GM10266 (cell line): Measurements from ENCODE around the gene ACOT11.

Experiments
- DNase-seq: peaks from one replicate; pipeline ENCODE4 v3.0.0; 2012; ENCODE audit errors: extremely low spot score
- TF ChIP-seq, protein P1 (sequence below): IDR thresholded peaks from 2 replicates; pipeline ENCODE4 v1.5.1; 2012; ENCODE audit warnings: mild to moderate bottlenecking, low read depth; ENCODE audit not compliant: control insufficient read depth, insufficient read depth; ENCODE audit errors: missing control alignments

The ACOT11 gene

DNA sequence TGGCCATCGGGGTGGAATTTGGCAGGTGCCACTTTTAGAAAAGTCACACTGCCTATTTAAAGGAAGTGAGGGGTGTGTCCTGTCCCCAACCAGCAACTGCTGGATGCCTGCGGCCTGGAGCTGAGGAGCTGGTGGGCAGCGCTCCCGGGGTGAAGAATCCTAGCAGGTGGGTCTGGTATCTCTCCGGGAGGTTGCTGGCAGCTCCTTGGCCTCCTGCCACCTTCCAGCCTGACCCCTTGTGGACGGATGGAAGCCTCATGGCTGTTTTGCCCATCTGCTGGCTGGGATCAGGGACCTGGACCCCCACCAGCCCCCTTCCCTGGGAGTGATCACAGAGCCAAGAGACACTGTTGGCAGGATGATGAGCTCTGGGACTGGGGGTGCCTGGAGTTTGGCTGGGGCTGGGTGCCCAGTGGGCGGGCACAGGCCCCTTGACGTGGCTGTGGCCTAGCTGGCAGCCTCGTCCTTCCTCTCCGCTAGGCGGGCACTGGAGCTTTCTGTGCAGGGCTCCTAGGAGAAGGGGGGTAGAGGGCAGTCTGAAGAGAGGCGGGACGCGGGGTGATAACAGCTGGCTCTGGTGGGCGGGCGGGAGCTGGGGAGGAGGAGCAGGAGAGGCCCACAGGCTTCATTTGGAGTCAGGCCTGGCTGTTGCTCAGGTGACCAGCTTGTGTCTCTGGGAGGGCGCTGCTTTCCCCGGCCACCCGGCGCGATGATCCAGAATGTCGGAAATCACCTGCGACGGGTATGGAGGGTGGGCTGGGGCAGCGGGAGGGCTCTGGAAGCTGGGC, at the start of gene ACOT11:
Gene ACOT11 (plus strand): TSS at position 628 of the 788 bp plus-strand sequence. CDS start 82 bp downstream, at position 710.
- TF ChIP-seq, protein P1, sequence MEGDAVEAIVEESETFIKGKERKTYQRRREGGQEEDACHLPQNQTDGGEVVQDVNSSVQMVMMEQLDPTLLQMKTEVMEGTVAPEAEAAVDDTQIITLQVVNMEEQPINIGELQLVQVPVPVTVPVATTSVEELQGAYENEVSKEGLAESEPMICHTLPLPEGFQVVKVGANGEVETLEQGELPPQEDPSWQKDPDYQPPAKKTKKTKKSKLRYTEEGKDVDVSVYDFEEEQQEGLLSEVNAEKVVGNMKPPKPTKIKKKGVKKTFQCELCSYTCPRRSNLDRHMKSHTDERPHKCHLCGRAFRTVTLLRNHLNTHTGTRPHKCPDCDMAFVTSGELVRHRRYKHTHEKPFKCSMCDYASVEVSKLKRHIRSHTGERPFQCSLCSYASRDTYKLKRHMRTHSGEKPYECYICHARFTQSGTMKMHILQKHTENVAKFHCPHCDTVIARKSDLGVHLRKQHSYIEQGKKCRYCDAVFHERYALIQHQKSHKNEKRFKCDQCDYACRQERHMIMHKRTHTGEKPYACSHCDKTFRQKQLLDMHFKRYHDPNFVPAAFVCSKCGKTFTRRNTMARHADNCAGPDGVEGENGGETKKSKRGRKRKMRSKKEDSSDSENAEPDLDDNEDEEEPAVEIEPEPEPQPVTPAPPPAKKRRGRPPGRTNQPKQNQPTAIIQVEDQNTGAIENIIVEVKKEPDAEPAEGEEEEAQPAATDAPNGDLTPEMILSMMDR = no peak
- no peak for DNase-seq

DNA sequence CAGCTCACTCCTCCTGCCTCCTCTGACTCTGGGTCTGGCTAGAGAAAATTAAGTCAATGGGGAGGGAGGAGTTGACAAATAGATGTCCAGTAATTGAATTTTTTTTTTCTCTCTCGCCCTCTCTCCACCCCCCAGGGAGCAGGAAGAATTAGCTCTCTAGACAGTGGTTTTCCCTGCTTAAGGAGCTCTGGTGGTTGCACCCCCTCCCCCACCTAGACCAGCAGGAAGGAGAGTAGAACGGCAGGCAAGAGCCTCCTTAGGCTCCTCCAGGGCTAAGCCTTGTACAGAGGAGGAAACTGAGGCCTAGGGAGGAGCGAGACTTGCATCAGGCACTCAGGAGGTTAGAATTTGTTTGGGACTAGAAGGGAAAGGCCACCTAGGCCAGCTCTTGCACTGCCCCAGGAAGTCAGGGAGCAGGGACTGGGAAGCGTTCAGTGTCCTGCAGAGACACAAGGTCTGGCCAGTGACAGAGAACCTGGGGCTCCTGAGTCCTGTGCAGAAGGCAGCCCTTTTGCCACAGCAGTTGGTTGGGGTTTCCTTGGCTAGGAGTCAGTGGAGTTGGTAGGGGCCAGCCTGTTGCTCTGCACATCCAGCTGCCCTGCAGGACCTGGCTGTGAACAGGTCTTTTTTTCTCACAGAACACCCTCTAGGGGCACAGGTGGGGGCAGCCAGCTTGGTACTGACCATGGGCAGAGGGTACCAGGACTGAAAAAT, 49.5 kb upstream of the ACOT11 start:
- TF ChIP-seq, protein P1 = no peak
- DNase-seq = no peak

DNA sequence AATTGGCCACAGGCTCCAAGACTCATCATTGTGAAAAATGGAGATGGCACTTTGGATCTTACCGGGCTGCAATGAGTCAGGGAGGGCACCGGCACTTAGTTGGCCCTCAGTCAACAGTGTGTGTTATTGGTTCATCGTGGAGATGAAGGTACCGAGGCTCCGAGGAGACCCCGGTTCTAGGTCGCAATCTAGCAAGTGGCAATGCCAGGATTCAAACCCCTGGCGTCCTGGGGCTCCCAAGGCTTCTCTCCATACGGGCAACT, 49.0 kb upstream of the ACOT11 start:
- TF ChIP-seq, protein P1 = no peak
- DNase-seq = no peak

DNA sequence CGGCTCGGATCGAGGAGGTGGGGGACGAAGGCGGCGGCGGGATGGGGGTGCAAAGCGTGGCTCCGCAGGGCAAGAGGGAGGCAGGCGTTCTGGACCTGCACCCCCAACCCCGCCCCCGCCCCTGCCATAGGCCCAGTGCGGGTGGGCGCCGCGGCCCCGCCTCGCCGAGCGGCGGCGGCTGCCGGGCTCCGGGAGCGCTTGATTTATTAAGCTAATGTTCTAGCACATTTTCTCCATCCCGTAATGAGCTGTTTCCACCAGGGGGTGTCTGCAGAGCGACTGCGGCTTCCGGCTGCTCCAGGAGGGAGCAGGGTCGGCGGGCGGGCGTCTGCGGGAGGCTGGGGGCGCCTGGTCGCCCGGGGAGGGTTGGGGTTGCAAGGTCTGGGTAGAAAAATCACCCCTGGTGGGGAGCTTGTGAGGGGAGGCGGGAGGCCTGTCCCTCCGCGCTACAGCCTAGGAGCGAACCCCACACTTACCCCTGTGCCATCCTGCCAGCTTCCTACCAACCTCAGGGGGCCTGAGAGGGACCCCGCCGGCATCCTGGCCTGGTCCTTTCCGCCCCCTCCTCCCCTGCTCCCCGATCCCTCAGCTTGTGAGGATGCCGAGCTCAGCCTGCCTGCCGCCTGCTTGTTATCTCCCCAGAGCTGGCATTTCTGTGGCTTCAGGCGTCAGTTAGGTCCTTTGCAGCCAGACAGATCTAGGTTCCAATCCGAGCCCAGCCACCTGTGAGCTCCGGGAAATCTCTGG, 48.5 kb upstream of the ACOT11 start:
- TF ChIP-seq, protein P1 = no peak
- DNase-seq = no peak

DNA sequence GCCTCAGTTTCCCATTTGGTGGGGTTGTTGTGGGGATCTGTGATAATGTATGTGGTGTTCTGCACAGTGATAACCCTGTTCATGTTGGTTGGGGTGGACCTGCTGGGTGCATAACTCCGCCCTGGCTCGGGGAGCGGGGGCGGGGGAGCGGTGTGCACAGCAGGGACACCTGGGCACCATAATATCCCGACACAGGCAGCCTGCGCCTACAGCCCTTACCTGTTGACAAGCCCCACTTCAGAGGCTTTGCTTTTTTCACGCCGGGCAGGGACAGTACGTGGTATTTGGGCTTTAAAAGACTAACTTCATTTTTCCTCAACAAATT, 48.0 kb upstream of the ACOT11 start:
- no peak for DNase-seq
- TF ChIP-seq, protein P1 = no peak

DNA sequence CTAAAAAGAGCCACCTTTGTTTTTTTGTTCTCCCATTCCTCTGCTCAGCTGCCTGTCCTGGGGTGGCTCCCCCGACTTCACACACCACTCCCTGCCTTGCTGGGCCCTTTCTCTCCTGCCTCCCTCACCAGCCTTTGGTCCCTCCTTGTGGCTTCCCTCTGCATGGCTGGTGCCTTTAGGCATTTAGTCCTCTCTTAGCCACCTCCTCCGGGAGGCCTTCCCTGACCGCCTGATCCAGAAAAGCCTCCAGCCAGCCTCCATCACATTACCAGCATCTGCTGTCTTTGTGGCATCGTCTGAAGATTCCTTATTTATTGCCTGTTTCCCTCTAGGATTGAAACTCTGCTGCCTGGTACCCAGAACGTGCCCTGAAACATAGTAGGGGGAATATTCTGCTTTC, 46.2 kb upstream of the ACOT11 start:
- DNase-seq = no peak
- TF ChIP-seq, protein P1 = no peak

DNA sequence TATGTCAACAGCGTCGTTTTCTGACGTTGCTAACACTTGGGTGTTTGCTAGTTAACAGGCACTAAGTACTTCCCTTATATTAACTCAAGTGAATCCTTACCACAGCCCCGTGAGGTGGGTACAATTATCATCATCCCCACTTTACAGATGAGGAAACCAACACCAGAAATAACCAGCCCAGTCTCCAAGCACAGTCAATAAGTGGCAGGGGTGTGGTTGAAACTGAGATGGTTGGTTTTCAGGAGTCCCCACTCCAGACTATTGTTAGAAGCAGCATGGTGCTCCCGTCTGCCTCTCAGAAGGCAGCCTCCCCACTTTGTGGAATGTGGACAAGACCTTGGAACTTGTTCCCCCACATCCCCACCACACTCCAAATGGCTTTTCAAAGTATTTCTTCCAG, 45.7 kb upstream of the ACOT11 start:
- TF ChIP-seq, protein P1 = no peak
- DNase-seq = no peak
